ENCODE results near the gene SPATA9.
"Not testable (repeated sequence)": the region's sequence is repeated elsewhere in the genome, so short reads cannot be mapped to it uniquely, and the experiment has no call there.

SPATA9 gene

DNA sequence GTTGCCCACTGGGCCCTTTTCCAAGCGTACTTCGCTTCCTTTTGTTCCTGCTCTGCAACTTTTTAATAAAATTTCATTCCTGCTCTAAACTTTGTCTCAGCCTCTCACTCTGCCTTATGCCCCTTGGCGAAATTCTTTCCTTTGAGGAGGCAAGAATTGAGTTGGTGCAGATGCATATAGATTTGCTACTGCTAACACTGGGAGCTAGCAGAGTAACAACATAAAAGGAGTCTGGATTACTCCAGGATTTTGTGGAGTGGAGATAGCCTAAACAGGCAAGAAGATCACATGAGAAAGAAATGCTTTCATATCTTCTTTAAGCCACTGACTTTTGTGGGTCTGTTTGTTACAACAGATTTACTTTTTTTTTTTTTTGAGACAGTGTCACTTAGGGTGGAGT, 49.1 kb downstream of the SPATA9 start:
- TF ChIP-seq CSRNP3 (CRISPR knock-in tag; IDR thresholded peaks at IDR 0.05), result no peak
- TF ChIP-seq ZC3H10 (CRISPR knock-in tag; IDR thresholded peaks at IDR 0.05), result no peak
- TF ChIP-seq ZNF70 (CRISPR knock-in tag; IDR thresholded peaks at IDR 0.05), result no peak
- TF ChIP-seq SNAI2 (CRISPR knock-in tag; IDR thresholded peaks at IDR 0.05), result no peak
- ATAC-seq, result no peak

DNA sequence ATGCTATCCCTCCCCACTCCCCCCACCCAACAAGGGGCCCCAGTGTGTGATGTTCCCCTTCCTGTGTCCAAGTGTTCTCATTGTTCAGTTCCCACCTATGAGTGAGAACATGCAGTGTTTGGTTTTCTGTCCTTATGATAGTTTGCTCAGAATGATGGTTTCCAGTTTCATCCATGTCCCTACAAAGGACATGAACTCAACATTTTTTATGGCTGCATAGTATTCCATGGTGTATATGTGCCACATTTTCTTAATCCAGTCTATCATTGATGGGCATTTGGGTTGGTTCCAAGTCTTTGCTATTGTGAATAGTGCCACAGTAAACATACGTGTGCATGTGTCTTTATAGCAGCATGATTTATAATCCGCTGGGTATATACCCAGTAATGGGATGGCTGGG, 49.8 kb downstream of the SPATA9 start:
- ATAC-seq, result not testable (repeated sequence)

DNA sequence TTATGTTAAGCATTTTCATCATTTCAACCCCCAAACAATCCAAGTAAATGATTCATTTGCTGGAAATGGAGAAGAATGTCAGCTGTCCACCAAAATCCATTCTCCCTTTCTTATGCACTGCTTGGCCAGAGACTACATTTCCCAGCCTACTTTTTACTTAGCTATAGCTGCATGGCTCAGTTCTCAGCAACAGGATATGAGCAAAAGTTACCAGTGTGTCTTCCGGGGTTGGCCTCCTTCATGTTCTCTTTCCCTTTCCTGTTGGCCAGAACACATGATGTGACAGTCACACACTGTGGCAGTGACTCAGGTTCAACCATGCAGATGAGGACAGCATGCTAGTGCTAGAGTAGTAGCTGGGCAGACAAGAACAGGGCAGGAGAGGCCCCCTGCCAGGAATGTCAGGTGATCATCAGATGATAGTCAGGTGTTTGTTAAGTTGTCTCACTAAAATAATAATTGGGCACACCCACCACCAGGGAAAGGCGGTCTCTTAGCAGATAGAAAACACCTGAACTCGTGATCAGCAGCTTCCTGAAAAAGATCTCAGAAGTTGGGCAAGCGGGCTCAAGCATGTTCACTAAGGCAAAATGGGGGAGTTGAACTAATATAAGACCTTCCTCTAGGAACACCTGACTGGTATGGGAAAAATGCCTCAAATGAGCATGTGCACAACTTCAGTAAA, 50.7 kb downstream of the SPATA9 start:
- ATAC-seq, result peak; percentile 73
- TF ChIP-seq ZC3H10 (CRISPR knock-in tag; IDR thresholded peaks at IDR 0.05), result no peak
- TF ChIP-seq CSDC2 (CRISPR knock-in tag; IDR thresholded peaks at IDR 0.05), result no peak
- no peak for TF ChIP-seq ZNF565 (CRISPR knock-in tag; conservative IDR thresholded peaks at IDR 0.05; ENCODE audit: low read depth)
- no peak for TF ChIP-seq CSRNP3 (CRISPR knock-in tag; IDR thresholded peaks at IDR 0.05)
- TF ChIP-seq, protein P1, sequence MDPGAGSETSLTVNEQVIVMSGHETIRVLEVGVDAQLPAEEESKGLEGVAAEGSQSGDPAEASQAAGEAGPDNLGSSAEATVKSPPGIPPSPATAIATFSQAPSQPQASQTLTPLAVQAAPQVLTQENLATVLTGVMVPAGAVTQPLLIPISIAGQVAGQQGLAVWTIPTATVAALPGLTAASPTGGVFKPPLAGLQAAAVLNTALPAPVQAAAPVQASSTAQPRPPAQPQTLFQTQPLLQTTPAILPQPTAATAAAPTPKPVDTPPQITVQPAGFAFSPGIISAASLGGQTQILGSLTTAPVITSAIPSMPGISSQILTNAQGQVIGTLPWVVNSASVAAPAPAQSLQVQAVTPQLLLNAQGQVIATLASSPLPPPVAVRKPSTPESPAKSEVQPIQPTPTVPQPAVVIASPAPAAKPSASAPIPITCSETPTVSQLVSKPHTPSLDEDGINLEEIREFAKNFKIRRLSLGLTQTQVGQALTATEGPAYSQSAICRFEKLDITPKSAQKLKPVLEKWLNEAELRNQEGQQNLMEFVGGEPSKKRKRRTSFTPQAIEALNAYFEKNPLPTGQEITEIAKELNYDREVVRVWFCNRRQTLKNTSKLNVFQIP (CRISPR knock-in tag; IDR thresholded peaks at IDR 0.05; ENCODE audit: borderline replicate concordance, low read depth), result no peak
- no peak for TF ChIP-seq SNAI2 (CRISPR knock-in tag; IDR thresholded peaks at IDR 0.05)
- no peak for TF ChIP-seq GLIS3 (CRISPR knock-in tag; IDR thresholded peaks at IDR 0.05)
- no peak for TF ChIP-seq BACH2 (CRISPR knock-in tag; IDR thresholded peaks at IDR 0.05; ENCODE audit: borderline replicate concordance)
- TF ChIP-seq ARNTL (CRISPR knock-in tag; IDR thresholded peaks at IDR 0.05; ENCODE audit: borderline replicate concordance, low read depth), result no peak

DNA sequence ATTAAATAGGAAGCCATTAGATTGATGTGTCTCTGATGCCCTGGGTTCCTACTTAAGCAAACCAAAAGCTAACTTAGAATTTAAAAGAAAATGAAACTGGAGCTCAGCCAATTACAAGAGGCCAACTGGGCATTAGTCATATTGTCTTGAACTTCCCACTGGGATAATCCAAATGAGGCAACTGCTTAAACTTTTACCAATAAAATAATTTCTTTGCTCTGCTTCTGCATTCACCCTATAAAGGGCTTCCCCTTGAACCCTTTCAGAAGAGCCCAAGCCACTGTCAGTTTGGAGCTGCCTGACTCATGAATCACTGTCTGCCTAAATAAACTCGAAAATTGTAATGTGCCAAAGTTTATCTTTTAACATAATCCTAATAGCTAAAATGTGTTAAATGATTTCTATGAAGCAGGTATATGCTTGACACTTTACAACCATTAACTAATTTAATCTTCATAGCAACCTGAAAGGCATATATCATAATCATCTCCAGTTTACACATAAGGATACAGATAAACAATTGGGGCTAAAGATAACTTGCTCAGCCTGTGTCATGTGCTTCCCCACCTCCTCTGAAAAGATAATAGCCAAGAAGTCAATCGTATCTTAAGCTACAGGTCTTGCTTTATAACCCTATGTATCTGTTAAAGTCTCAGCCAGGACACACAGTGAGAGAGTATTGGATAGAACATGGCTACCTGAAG, 51.4 kb downstream of the SPATA9 start:
- no peak for TF ChIP-seq ESRRG (CRISPR knock-in tag; IDR thresholded peaks at IDR 0.05)
- no peak for TF ChIP-seq CREB5 (CRISPR knock-in tag; IDR thresholded peaks at IDR 0.05; ENCODE audit: low read depth)
- TF ChIP-seq SNAI2 (CRISPR knock-in tag; IDR thresholded peaks at IDR 0.05), result no peak
- TF ChIP-seq RARB (CRISPR knock-in tag; IDR thresholded peaks at IDR 0.05), result no peak
- no peak for TF ChIP-seq ZFP3 (CRISPR knock-in tag; IDR thresholded peaks at IDR 0.05)
- no peak for TF ChIP-seq ZNF8 (CRISPR knock-in tag; IDR thresholded peaks at IDR 0.05)
- TF ChIP-seq ZFP30 (CRISPR knock-in tag; IDR thresholded peaks at IDR 0.05), result no peak
- peak; percentile 68 for ATAC-seq

DNA sequence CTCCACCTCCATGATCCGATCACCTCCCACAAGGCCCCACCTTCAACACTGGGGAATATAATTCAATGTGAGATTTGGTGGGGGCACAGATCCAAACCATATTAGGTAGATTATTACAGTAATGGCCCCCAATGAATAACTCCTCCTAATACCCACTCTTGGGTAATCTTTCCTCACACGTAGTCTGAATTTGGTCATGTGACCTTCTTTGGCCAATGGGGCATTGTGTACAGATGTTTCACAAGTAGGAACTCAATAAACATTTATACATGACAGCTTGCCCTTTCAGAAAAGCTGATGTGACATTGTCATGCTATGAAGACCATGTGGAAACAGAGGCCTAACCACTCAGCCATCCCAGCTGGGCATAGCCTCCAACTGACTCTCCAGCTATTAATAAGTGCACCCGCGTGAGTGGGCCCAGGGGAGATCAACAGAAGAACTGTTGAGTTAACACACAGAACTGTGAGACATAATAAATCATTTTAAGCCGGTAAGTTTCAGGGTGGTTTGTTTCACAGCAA, 52.3 kb downstream of the SPATA9 start:
- ATAC-seq, result no peak
- no peak for TF ChIP-seq GLIS3 (CRISPR knock-in tag; IDR thresholded peaks at IDR 0.05)
- TF ChIP-seq ZNF565 (CRISPR knock-in tag; conservative IDR thresholded peaks at IDR 0.05; ENCODE audit: low read depth), result no peak
- no peak for TF ChIP-seq ZC3H10 (CRISPR knock-in tag; IDR thresholded peaks at IDR 0.05)
- TF ChIP-seq ZNF8 (CRISPR knock-in tag; IDR thresholded peaks at IDR 0.05), result no peak
- TF ChIP-seq RARB (CRISPR knock-in tag; IDR thresholded peaks at IDR 0.05), result no peak
- no peak for TF ChIP-seq TOX (CRISPR knock-in tag; IDR thresholded peaks at IDR 0.05; ENCODE audit: borderline replicate concordance)
- no peak for TF ChIP-seq SNAI2 (CRISPR knock-in tag; IDR thresholded peaks at IDR 0.05)
- no peak for TF ChIP-seq ISL1 (CRISPR knock-in tag; IDR thresholded peaks at IDR 0.05)
- no peak for TF ChIP-seq PATZ1 (CRISPR knock-in tag; IDR thresholded peaks at IDR 0.05; ENCODE audit: borderline replicate concordance)
- TF ChIP-seq TCF4 (CRISPR knock-in tag; IDR thresholded peaks at IDR 0.05; ENCODE audit: borderline replicate concordance), result no peak
- TF ChIP-seq CSRNP3 (CRISPR knock-in tag; IDR thresholded peaks at IDR 0.05), result no peak
- TF ChIP-seq, protein P1 (CRISPR knock-in tag; IDR thresholded peaks at IDR 0.05; ENCODE audit: borderline replicate concordance, low read depth), result no peak
- no peak for TF ChIP-seq ZFP3 (CRISPR knock-in tag; IDR thresholded peaks at IDR 0.05)
- no peak for TF ChIP-seq ZFP30 (CRISPR knock-in tag; IDR thresholded peaks at IDR 0.05)
- TF ChIP-seq ARNTL (CRISPR knock-in tag; IDR thresholded peaks at IDR 0.05; ENCODE audit: borderline replicate concordance, low read depth), result no peak

Measured in SK-N-SH treated with all-trans-retinoic acid at 6 μM for 48 hours (cell line).